ENCODE data around the gene CNN2.

- no peak for TF ChIP-seq CTCF (IDR thresholded peaks at IDR 0.05)
- TF ChIP-seq POLR2A (IDR thresholded peaks at IDR 0.05) = no peak
These were observed 18.0 kb upstream of the CNN2 start for GRCh38 chr19:1008268-1009040.
